ENCODE measurements around the gene ABCA1. TPM values are rescaled to one million over a fixed set of nuclear protein-coding genes. Genes with fewer than 3 reads are reported as not detected.
A peak's percentile ranks its signal among the peaks of the same experiment; 100 is the strongest.

ABCA1 gene
- total RNA-seq, 3 donors from 2014 or later = 26.6 to 111 (median 36.8) TPM

- no peak for TF ChIP-seq CTCF (IDR thresholded peaks at IDR 0.05)
- peaks cover 18% of the 10 kb centered on the region for H3K4me1 ChIP-seq (ENCODE audit: low read depth)
- ATAC-seq (no peak), DNase-seq (no peak)
- H3K9me3 ChIP-seq = no peaks in the 10 kb centered on the region
- H3K36me3 ChIP-seq (ENCODE audit: low read depth) = no peaks in the 10 kb centered on the region
- H3K4me3 ChIP-seq = no peak overlapping the region
- intact Hi-C loops (cut with DNase I, micrococcal nuclease) = no loop called here
Measured at GRCh38 chr9:104905931-104906330, 22.0 kb downstream of the ABCA1 start.

GRCh38 chr9:104905153-104905901 is 22.6 kb downstream of the ABCA1 start:
- DNase-seq = no peak
- Histone ChIP-seq H3K9me3 (no peaks in the 10 kb centered on the region), H3K36me3 (ENCODE audit: low read depth) (no peaks in the 10 kb centered on the region), H3K4me1 (ENCODE audit: low read depth) (peaks cover 13% of the 10 kb centered on the region), H3K4me3 (no peak overlapping the region)
- intact Hi-C loops (cut with DNase I, micrococcal nuclease) = no loop called here
- no peak for ATAC-seq
- TF ChIP-seq CTCF (IDR thresholded peaks at IDR 0.05) = no peak

GRCh38 chr9:104903609-104904008 is 24.3 kb downstream of the ABCA1 start:
- TF ChIP-seq CTCF (IDR thresholded peaks at IDR 0.05) = no peak
- H3K4me3 ChIP-seq = no peak overlapping the region
- peak; percentile 37 for ATAC-seq
- H3K9me3 ChIP-seq = no peaks in the 10 kb centered on the region
- intact Hi-C loops (cut with DNase I, micrococcal nuclease) = no loop called here
- peaks cover 10% of the 10 kb centered on the region for H3K4me1 ChIP-seq (ENCODE audit: low read depth)
- no peak for DNase-seq
- H3K36me3 ChIP-seq (ENCODE audit: low read depth) = no peaks in the 10 kb centered on the region

GRCh38 chr9:104900871-104901270 is 27.1 kb downstream of the ABCA1 start:
- Histone ChIP-seq H3K4me1 (ENCODE audit: low read depth) (no peaks in the 10 kb centered on the region), H3K4me3 (no peak overlapping the region), H3K36me3 (ENCODE audit: low read depth) (no peaks in the 10 kb centered on the region), H3K9me3 (no peaks in the 10 kb centered on the region)
- no peak for ATAC-seq
- no peak for TF ChIP-seq CTCF (IDR thresholded peaks at IDR 0.05)
- intact Hi-C loops (cut with DNase I, micrococcal nuclease) = no loop called here
- DNase-seq = no peak

- intact Hi-C loops (cut with DNase I, micrococcal nuclease) = no loop called here
- ATAC-seq (no peak), DNase-seq (no peak)
- TF ChIP-seq CTCF (IDR thresholded peaks at IDR 0.05) = no peak
- Histone ChIP-seq H3K4me1 (ENCODE audit: low read depth) (peaks cover 3% of the 10 kb centered on the region), H3K36me3 (ENCODE audit: low read depth) (no peaks in the 10 kb centered on the region), H3K9me3 (no peaks in the 10 kb centered on the region), H3K4me3 (no peak overlapping the region)
Measured at GRCh38 chr9:104900324-104900723, 27.6 kb downstream of the ABCA1 start.
